Chondrocyte (in vitro differentiated cells): ENCODE results near the gene TSSK2. TPM values are rescaled to one million over a fixed set of nuclear protein-coding genes. Genes with fewer than 3 reads are reported as not detected.

Experiments used
- DNase-seq: peaks from one replicate; pipeline ENCODE4 v3.0.0; 2021; ENCODE audit warnings: mixed read lengths, low spot score
- H3K27ac Mint-ChIP-seq: one replicate; pipeline ENCODE4 v1.8.0; 2021; ENCODE audit warnings: mild to moderate bottlenecking, moderate library complexity, mixed read lengths; ENCODE audit not compliant: unreplicated experiment
- H3K27me3 Mint-ChIP-seq: 2 replicates; pipeline ENCODE4 v1.8.0; 2021; ENCODE audit warnings: low read depth, mixed read lengths
- H3K36me3 Mint-ChIP-seq: 2 replicates; pipeline ENCODE4 v1.8.0; 2021; ENCODE audit warnings: low read depth, mixed read lengths
- H3K4me1 Mint-ChIP-seq: 2 replicates; pipeline ENCODE4 v1.8.0; 2021; ENCODE audit warnings: low read depth, mild to moderate bottlenecking, mixed read lengths
- H3K4me3 Mint-ChIP-seq: one replicate; pipeline ENCODE4 v1.8.0; 2021; ENCODE audit warnings: mild to moderate bottlenecking, moderate library complexity, mixed read lengths; ENCODE audit not compliant: unreplicated experiment
- H3K9me3 Mint-ChIP-seq: 2 replicates; pipeline ENCODE4 v1.8.0; 2021; ENCODE audit warnings: low read depth, mixed read lengths
- total RNA-seq: library from RNA; stranded (reverse); gene quantifications from 3 replicates; pipeline ENCODE4 v1.2.1, GENCODE V29; 2021
- TF ChIP-seq, protein P1 (sequence below): fragments of 200-600 bp; sonication (generic); IDR thresholded peaks from 2 replicates; pipeline ENCODE4 v1.5.0; 2021; ENCODE audit warnings: antibody characterized with exemption, mild to moderate bottlenecking, moderate library complexity

Gene TSSK2
- total RNA-seq, 1 donor from 2014 or later: not detected

DNA sequence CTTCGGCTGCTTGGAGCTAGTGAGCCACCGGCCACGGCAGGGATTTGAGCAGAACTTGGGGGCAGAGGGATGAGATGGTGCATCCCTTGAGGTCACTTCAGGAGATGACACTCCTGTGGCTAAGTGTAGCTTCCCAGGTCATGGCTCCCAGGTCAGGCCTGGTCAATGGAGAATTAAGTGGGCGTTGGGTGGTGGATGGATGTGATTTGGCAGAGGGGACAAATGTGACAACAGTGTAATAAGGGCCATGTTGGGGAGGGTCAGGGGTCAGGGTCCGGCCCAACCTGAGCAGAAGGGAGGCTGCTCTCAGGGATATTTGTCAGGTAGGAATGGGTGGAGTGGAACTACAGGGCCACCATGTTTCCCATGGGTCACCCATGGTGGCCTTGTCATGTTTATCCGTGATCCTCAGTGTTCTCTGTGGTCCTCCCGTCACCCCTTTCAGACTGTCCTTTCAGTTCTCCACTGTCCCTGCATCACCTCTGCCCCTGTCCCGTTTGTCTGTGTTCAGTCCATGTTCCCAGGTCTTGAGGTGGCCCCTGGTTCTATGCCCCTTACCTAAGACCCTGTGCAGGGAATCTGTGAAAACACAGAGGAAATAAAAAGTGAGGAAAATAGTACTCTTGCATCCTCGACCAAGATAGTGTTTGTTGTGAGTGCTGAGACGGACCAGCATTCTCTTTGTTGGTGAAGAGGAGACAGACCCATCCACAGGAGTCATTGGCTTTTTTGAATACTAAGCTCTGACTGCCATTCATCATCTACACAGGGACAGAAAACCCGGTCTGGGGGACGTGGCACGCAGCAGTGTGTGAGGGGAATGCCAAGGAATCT, 41.3 kb downstream of the TSSK2 start:
- H3K36me3 Mint-ChIP-seq: peaks cover 2% of the 10 kb centered on the region
- peaks cover 22% of the 10 kb centered on the region for H3K27me3 Mint-ChIP-seq
- peaks cover 57% of the 10 kb centered on the region for H3K4me1 Mint-ChIP-seq

GRCh38 chr22:19173047-19174035, 42.2 kb downstream of the TSSK2 start:
- peaks cover 59% of the 10 kb centered on the region for H3K4me1 Mint-ChIP-seq
- H3K4me3 Mint-ChIP-seq: peak overlapping the region; percentile 94
- DNase-seq: no peak
- H3K27me3 Mint-ChIP-seq: peaks cover 15% of the 10 kb centered on the region
- no peaks in the 10 kb centered on the region for H3K9me3 Mint-ChIP-seq
- H3K36me3 Mint-ChIP-seq: peaks cover 1% of the 10 kb centered on the region
- TF ChIP-seq, protein P1, sequence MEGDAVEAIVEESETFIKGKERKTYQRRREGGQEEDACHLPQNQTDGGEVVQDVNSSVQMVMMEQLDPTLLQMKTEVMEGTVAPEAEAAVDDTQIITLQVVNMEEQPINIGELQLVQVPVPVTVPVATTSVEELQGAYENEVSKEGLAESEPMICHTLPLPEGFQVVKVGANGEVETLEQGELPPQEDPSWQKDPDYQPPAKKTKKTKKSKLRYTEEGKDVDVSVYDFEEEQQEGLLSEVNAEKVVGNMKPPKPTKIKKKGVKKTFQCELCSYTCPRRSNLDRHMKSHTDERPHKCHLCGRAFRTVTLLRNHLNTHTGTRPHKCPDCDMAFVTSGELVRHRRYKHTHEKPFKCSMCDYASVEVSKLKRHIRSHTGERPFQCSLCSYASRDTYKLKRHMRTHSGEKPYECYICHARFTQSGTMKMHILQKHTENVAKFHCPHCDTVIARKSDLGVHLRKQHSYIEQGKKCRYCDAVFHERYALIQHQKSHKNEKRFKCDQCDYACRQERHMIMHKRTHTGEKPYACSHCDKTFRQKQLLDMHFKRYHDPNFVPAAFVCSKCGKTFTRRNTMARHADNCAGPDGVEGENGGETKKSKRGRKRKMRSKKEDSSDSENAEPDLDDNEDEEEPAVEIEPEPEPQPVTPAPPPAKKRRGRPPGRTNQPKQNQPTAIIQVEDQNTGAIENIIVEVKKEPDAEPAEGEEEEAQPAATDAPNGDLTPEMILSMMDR: no peak
- H3K27ac Mint-ChIP-seq: peak overlapping the region; percentile 97

More for the DNA sequence above, 41.3 kb downstream of the TSSK2 start:
- TF ChIP-seq, protein P1: no peak
- DNase-seq: no peak
- Mint-ChIP-seq H3K27ac (peak overlapping the region; percentile 97), H3K4me3 (peak overlapping the region; percentile 94), H3K9me3 (no peaks in the 10 kb centered on the region)

GRCh38 chr22:19174106-19175025, 43.3 kb downstream of the TSSK2 start:
- H3K4me3 Mint-ChIP-seq: peak overlapping the region; percentile 25
- H3K9me3 Mint-ChIP-seq: no peaks in the 10 kb centered on the region
- peaks cover 62% of the 10 kb centered on the region for H3K4me1 Mint-ChIP-seq
- peak overlapping the region; percentile 83 for H3K27ac Mint-ChIP-seq
- peaks cover 1% of the 10 kb centered on the region for H3K36me3 Mint-ChIP-seq
- TF ChIP-seq, protein P1: no peak
- peaks cover 7% of the 10 kb centered on the region for H3K27me3 Mint-ChIP-seq
- DNase-seq: peak; percentile 85

DNA sequence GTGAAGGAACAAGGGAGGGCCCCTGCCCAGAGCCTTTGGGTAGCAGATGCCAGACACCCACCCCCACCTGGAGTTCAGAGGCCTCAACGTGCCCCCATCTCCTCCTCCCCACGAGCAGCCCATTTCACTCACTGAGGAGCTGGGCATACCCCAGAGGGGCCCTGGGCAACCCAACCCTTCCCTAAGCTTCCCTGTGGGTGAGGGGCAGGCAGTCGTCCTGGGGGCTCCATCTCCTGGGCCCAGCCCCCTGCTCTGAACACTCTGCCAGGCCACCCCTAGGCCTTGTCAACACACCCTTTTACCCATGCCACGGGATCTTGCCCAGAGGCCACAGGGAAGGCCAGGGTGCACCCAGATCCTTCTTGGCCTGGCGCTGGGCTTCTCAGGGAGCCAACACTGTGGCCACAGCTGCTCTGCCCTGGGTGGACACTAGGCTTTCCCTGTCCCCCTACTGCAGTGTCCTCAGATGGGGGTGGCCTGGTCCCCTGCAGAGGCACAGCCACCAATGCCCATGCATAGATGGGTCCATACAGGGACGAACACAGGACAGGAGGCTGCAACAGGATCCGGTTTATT, 44.0 kb downstream of the TSSK2 start:
- peaks cover 1% of the 10 kb centered on the region for H3K36me3 Mint-ChIP-seq
- H3K4me3 Mint-ChIP-seq: no peak overlapping the region
- peaks cover 4% of the 10 kb centered on the region for H3K27me3 Mint-ChIP-seq
- peaks cover 67% of the 10 kb centered on the region for H3K4me1 Mint-ChIP-seq
- no peak for DNase-seq
- H3K9me3 Mint-ChIP-seq: no peaks in the 10 kb centered on the region
- TF ChIP-seq, protein P1: no peak
- H3K27ac Mint-ChIP-seq: peak overlapping the region; percentile 83
